SK-N-DZ (cell line): ENCODE data around the gene GNG14.
"Not testable (repeated sequence)": the region's sequence is repeated elsewhere in the genome, so short reads cannot be mapped to it uniquely, and the experiment has no call there.

Source experiments
- DNase-seq: peaks from one replicate; pipeline ENCODE4 v3.0.0-alpha.2; 2015; ENCODE audit warnings: low spot score

Gene GNG14

DNA sequence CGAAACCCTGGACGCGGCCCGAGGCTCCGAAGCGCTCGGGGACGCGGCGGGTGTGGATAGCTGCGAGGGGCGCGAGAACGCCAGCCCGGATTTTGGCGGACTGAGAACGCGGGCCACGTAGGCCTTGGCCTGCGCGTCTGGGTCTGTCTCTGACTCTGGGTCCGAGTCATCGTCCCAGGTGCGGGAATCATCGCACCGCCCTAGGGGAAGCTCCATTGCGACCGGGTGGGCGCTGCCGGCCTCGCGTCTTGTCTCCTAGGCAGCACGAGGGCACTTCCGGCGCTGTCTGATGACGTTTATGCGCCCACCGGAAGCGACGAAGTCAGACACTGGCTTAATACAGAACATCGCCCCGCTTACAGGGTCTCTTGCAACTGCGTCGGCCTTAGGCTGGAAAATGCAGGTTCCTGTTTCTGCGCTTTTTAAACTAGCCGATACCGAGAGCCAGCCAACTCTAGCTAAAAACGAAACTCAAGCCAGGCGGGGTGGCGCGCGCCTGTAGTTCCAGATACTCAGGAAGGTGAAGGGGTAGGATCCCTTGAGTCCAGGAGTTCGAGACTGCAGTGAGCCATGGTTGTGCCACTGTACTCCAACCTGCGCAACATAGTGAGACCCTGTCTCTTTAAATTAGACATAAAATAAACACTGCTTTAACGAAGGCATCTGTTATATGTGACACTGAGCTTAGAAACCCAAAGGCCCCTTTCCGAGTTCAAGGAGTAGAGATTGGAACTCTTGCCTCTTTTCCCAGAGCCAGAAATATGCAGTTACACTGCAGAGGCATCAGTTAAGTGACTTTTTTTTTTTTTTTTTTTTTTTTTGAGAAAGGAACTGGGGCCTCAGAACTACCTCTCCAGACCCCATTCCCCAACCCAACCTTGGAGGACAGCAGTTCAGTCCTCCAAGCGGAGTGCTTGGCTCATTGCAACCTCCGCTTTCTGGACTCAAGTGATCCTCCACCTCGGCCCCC is 8.9 kb downstream of the GNG14 start, which contains the start of gene FBXW9:
Gene FBXW9, minus strand, starts transcription at position 266 of the 970 bp plus-strand sequence. Its CDS starts 50 bp downstream, at position 216.
- peak; percentile 95 for DNase-seq

- DNase-seq = not testable (repeated sequence)
Measured at GRCh38 chr19:12697425-12697824, 9.6 kb downstream of the GNG14 start.

DNA sequence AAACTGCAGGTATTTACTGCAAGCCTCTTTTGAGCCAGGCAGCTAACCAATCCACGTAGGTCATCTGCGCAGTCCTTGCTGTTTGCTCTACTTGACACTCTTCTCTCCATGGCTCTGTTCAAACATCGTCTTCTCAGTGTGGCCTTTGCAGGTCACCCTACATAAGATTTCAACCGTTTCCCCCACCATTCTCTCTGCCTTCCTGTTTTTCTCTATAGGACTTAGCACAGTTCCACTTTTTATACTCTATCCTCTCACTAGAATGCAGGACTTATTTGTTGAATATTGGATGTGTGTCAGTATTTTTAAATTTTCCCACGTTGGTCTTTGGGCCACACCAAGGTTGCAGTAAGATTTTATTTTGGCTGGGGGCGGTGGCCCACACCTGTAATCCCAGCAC is 10.3 kb downstream of the GNG14 start:
- DNase-seq = no peak

DNA sequence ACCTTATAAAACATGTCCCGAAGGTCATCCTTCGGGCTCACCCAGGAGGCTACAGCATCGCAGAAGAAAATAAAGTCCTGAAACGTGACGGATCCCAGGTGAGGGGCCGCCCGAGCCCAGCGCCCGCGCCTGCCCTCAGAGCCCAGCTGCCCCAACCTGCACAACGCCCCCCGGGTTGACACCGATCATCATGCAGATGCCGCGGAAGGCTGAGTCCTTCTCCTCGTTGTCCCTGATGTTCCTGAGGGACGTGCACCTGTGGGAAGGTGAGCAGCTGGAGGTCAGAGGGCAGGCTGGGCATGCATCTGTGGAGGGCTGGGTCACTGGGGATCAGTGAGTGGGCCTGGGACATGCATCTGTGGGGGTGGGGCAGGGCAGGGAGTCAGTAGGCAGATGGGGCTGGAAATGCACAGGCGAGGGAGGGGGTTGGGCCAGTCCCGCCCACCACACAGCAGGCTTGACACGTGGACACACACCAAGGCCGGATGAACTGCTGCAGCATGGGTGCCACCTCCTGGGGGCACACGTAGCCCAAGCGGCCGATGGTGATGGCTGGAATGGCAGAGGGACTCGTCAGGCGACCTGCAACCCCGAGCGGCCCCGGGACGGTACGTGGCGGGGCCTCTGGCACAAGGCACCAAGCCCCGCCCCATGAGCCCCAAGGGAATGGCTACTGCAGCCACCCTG is 13.9 kb downstream of the GNG14 start:
- DNase-seq = no peak

DNA sequence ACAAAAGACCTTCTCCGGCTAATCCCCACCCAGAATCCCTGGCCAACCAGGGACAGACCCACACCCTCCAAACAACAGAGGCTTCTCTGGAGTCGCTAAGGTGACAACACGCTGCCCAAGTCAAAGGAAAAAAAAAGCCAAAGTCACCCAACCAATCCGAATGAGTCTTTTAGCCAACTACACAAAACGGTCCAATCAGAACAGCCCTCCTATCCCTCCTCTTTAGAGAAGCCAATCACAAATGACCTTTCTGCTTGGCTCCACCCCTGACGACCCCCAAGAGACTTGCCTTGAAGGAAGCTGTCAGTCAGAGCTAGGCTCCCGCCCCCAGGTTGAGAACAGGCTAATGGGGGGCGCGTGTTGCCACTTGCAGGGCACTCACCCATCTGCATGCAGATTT is 15.2 kb downstream of the GNG14 start:
- DNase-seq = peak; percentile 84

GRCh38 chr19:12705169-12705568 is 17.4 kb downstream of the GNG14 start:
- no peak for DNase-seq

DNA sequence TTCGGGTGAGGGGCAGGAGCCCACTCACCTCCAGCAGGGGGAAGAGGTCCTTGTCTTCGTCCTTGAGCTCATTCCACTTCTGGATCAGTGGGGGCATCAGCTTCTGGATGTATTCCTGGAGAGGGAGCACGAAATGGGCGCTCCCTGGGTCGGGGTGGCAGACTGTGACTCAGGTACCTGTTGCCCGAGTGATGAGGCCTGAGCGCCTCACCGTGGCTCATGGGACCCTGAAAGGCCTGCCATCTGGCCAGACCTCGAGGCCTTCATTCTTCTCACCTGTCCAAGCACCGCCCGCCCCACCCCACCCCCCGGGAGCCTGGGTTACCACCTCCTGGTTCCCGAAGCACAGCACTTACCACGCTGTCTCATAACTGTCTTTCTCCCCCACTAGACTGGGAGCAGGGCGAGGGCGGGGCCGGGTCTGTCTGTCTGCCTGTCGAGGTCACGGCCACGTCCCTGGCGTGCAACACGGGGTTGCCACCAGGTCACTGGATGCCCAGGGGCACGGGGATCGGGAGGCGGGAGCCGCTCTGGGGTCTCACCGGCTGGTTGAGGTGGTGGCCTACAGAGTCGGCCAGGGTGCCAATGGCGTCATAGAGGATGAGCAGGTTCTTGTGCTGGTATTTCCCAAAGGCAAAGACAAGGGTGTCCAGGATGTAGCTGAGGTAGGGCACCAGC is 18.0 kb downstream of the GNG14 start:
- no peak for DNase-seq

DNA sequence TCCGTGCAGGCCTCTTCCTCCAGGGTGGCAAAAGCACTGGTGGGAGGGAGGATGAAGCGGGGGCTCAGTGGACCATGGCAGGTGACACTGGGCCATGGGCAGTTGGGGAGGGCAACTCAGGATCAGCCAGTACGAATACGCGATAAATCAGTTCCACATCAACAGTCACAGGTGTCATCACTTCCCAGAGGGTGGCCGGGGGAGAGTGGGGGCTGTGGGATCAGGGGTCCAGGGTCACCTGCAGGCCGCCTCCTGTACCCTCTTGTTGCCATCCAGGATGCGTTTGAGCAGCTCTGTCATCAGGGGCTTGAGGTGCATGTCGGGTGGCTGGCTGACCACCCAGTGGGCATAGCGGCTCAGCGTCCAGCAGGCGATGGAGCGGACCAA is 18.5 kb downstream of the GNG14 start:
- no peak for DNase-seq

DNA sequence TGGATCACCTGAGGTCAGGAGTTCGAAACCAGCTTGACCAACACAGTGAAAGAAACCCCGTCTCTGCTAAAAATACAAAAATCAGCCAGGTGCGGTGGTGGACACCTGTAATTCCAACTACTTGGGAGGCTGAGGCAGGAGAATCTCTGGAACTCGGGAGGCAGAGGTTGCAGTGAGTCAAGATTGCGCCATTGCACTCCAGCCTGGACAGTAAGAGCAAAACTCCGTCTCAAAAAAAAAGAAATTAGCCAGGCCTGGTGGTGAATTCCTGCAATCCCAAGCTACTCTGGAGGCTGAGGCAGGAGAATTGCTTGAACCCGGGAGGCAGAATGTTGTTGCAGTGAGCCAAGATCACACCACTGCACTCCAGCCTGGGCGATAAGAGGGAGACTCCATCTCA is 20.8 kb downstream of the GNG14 start:
- no peak for DNase-seq

DNA sequence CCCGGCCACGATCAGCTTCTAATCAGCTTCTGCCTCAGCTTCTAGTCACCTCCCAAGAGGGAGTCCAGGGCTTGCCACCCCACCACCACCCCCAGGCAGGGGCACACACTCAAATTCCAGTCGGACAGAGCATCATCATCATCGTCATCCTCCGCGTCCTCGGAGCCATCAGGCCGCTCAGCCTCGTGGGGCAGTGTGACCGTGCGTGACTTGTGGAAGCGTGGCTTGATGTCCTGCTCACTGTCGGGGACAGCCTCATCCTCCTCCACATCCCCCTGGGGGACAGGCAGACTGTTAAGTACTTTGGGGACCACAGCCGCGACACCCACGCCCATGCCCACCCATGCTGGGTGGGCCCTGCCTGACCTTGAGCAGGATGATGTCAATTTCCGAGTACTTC is 23.4 kb downstream of the GNG14 start:
- no peak for DNase-seq

- DNase-seq = not testable (repeated sequence)
Measured at GRCh38 chr19:12712077-12712476, 24.3 kb downstream of the GNG14 start.

GRCh38 chr19:12713304-12713703 is 25.5 kb downstream of the GNG14 start:
- DNase-seq = not testable (repeated sequence)

- DNase-seq = no peak
Measured at GRCh38 chr19:12715102-12715501, 27.3 kb downstream of the GNG14 start.

DNA sequence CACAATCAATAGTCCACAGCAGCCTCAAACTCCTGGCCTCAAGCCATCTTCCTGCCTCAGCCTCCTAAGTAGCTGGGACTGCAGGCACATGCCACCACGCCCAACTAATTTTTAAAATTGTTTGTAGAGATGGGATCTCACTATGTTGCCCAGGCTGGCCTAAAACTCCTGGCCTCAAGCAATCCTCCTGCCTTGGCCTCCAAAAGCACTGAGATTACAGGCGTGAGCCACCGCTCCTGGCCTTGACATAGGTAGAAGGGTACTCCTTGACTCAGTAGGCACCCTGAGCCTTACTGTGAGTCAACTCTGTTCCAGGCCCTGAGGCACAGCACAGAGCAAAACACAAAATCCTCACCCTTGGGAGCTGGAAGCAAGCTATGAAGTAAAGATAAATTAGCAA is 28.1 kb downstream of the GNG14 start:
- DNase-seq = no peak

- DNase-seq = no peak
Measured at GRCh38 chr19:12720296-12720695, 32.5 kb downstream of the GNG14 start.

DNA sequence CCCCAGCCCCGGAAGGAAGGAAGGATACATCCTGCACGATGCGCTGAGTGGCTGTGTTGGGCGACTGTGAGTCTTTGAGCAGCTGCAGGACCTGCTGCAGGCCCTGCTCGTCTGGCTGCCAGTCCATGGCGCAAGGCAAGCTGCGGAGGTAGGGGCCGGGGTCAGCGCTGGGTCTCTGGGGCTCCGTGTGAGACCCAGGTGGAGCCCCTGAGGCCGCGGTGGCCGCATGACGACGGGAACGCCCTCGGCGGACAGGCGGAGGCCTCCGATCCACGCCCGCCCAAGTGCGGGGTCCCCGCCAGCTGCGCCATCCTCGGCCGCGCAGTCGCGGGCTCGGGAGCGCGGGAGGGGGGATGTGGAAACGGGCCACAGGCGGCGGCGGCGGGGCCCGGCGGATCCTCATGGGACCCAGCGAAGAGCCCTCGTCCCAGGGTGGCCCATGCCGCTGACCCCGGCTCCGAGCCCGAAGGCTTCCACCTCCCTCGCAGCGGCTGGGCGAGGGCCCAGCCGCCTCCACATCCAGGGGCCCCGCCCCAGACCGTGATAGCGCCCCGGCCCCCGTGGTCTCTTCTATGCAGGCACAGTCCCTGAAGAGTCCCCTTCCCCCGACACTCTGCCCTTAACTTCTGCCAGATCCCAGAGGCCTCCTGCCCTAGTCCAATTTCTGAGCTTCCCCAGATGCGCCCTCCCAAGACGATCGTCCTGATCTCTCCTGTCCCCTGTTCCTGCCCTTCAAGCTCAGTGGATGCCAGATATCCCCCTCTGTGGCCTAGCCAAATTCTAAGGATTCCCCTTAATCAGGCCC is 33.3 kb downstream of the GNG14 start:
- no peak for DNase-seq

- peak; percentile 38 for DNase-seq
Measured at GRCh38 chr19:12721656-12722565, 34.1 kb downstream of the GNG14 start.

- peak; percentile 99 for DNase-seq
Measured at GRCh38 chr19:12722566-12723380, 35.0 kb downstream of the GNG14 start.

DNA sequence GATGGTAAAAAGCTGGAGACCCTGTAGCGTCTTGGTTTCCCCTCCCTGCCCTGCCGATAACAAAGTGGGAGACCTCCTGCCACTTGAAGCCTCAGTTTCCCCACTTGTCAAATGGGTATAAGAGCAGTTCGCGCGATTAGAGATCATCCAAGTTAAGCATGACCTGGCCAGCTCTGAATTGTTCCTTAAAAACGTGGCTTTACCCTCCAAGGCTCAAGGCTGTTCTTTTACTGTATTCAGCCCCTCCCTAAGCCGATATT is 35.5 kb downstream of the GNG14 start:
- no peak for DNase-seq
